ENCODE measurements around the gene USP40. TPM values are rescaled to one million over a fixed set of nuclear protein-coding genes. Genes with fewer than 3 reads are reported as not detected.

The USP40 gene
- total and polyA plus RNA-seq, 9 of the 15 experiments (the other 6 are each of a cell fraction or from before 2014, with no cell fraction given), result 5.5 to 15.0 (median 9.3) TPM

GRCh38 chr2:233553366-233553765, 13.2 kb downstream of the USP40 start (continued):
- no peak for TF ChIP-seq ZNF197 (CRISPR knock-in tag; IDR thresholded peaks at IDR 0.05; ENCODE audit: low read depth)
- no peak for TF ChIP-seq PML (IDR thresholded peaks at IDR 0.05; ENCODE audit: low read length)
- TF ChIP-seq JUND (IDR thresholded peaks at IDR 0.05; ENCODE audit: borderline replicate concordance, low read depth, low read length), result no peak
- TF ChIP-seq JUND (tag; IDR thresholded peaks at IDR 0.05; ENCODE audit: borderline replicate concordance, low read depth, low read length), result no peak
- no peak for TF ChIP-seq GMEB1 (CRISPR knock-in tag; IDR thresholded peaks at IDR 0.05)
- TF ChIP-seq ZNF445 (CRISPR knock-in tag; IDR thresholded peaks at IDR 0.05; ENCODE audit: low read depth), result no peak
- no peak for TF ChIP-seq ZNF408 (CRISPR knock-in tag; IDR thresholded peaks at IDR 0.05; ENCODE audit: low read depth)

- intact Hi-C loops (cut with micrococcal nuclease) (no loop called here), in situ Hi-C loops (cut with MboI) (no loop called here)
- Histone ChIP-seq H3K9ac (ENCODE audit: insufficient read depth in 1 of 2, low read depth in 2 of 2, low read length in 2 of 2) (no peak overlapping the region), H3K9me1 (ENCODE audit: control insufficient read depth, insufficient read depth, low read length) (no peaks in the 10 kb centered on the region), H3K79me2 (ENCODE audit: control insufficient read depth, insufficient read depth, low read length) (no peaks in the 10 kb centered on the region), H3K4me1 (replicated peaks in 1 of 2; ENCODE audit: control insufficient read depth in 2 of 2, insufficient read depth in 2 of 2, low read length in 2 of 2) (no peaks in the 10 kb centered on the region), H3K4me2 (ENCODE audit: insufficient read depth, low read length) (no peak overlapping the region), H3K27me3 (ENCODE audit: control insufficient read depth in 2 of 2, insufficient read depth in 2 of 2, low read length in 2 of 2) (no peaks in the 10 kb centered on the region), H3K4me3 (no peak overlapping the region), H2AFZ (ENCODE audit: low read depth, low read length) (no peak overlapping the region), H3K36me3 (ENCODE audit: control insufficient read depth, insufficient read depth, low read length) (peaks cover 16% of the 10 kb centered on the region; the same call in 2 of the 3 replicates), H4K20me1 (replicated peaks; ENCODE audit: control insufficient read depth, insufficient read depth, low read length) (no peaks in the 10 kb centered on the region), H3K9me3 (replicated peaks; ENCODE audit: control insufficient read depth, insufficient read depth, low read depth, low read length) (no peaks in the 10 kb centered on the region), H3K27ac (ENCODE audit: extremely low read depth, low read depth, low read length) (no peak overlapping the region)
- FAIRE-seq (no peak), DNase-seq (ENCODE audit: extremely low read depth in 1 of 4, low spot score in 3 of 4) (no peak), ATAC-seq (no peak)
- BruUV-seq (replicated peaks), result no TSS peak
- ChIA-PET CTCF (ENCODE audit: low intra/inter-chr PET ratio) (interaction anchor here (0.6 kb wide), 1 partner anchor 20 kb away, joined by 3 read pairs; no protein-coding TSS in a partner anchor), POLR2A (interaction anchor here (0.9 kb wide), 1 partner anchor 16 kb away, joined by 3 read pairs; no protein-coding TSS in a partner anchor)
- WGBS (ENCODE audit: insufficient coverage, low coverage, missing lambda C conversion rate), result 63% methylated on average over 4 of the region's 4 CpGs
- no peak for TF ChIP-seq MXD1 (CRISPR knock-in tag; IDR thresholded peaks at IDR 0.05; ENCODE audit: borderline replicate concordance, poor library complexity, severe bottlenecking)
- no peak for TF ChIP-seq TAF9B (IDR thresholded peaks at IDR 0.05; ENCODE audit: partially characterized antibody)
- no peak for TF ChIP-seq MITF (IDR thresholded peaks at IDR 0.05)
- TF ChIP-seq NFE2L1 (tag; IDR thresholded peaks at IDR 0.05; ENCODE audit: borderline replicate concordance, low read depth), result no peak
Observed at GRCh38 chr2:233551491-233551890, 15.1 kb downstream of the USP40 start.
